Measurements from ENCODE around the gene GPC4. TPM values are rescaled to one million over a fixed set of nuclear protein-coding genes. Genes with fewer than 3 reads are reported as not detected.

Gene GPC4
- polyA plus RNA-seq (ENCODE audit: low read depth in 6 of 6) = 1 to 10 TPM in 3 of 6 donors, under 1 TPM in 2, not detected in 1; 0.25 to 1.3 (median 1.1) TPM

GRCh38 chrX:133415276-133416105, at the start of gene GPC4:
Gene GPC4 (minus strand): TSS chrX:133415489. CDS start chrX:133414965, 524 bp downstream.
- Mint-ChIP-seq H3K27me3 (peaks cover 31 to 39% (median 39%) of the 10 kb centered on the region in 3 donors), H3K4me3 (peak within 1 kb of the TSS; percentile 77 to 87 (median 84)), H3K27ac (peak within 1 kb of the TSS in 3 of 6 donors; percentile 24 to 78 (median 52)), H3K36me3 (peaks cover 0 to 8% of the 10 kb centered on the region in 2 donors), H3K9me3 (peaks cover 0 to 4% (median 0%) of the 10 kb centered on the region in 7 donors), H3K4me1 (peaks cover 3 to 14% (median 13%) of the 10 kb centered on the region in 3 donors)
- ATAC-seq (ENCODE audit: low read depth in 2 of 2) (peak in 1 of 2 donors; percentile 15), DNase-seq (no peak)

GRCh38 chrX:133461231-133461630, 45.9 kb upstream of the GPC4 start:
- H3K27me3 Mint-ChIP-seq = no peaks in the 10 kb centered on the region
- H3K4me3 Mint-ChIP-seq = no peak overlapping the region
- no peak for ATAC-seq (ENCODE audit: low read depth in 2 of 2)
- no peak overlapping the region for H3K27ac Mint-ChIP-seq
- no peaks in the 10 kb centered on the region for H3K36me3 Mint-ChIP-seq
- peaks cover 0 to 3% (median 0%) of the 10 kb centered on the region in 7 donors for H3K9me3 Mint-ChIP-seq
- H3K4me1 Mint-ChIP-seq = no peaks in the 10 kb centered on the region
- DNase-seq = no peak

- DNase-seq = no peak
- H3K4me3 Mint-ChIP-seq = no peak overlapping the region
- no peaks in the 10 kb centered on the region for H3K4me1 Mint-ChIP-seq
- H3K27ac Mint-ChIP-seq = no peak overlapping the region
- H3K27me3 Mint-ChIP-seq = peaks cover 0 to 3% (median 0%) of the 10 kb centered on the region in 3 donors
- peaks cover 0 to 3% (median 0%) of the 10 kb centered on the region in 7 donors for H3K9me3 Mint-ChIP-seq
- ATAC-seq (ENCODE audit: low read depth in 2 of 2) = no peak
- H3K36me3 Mint-ChIP-seq = no peaks in the 10 kb centered on the region
Measured at GRCh38 chrX:133454924-133455323, 39.6 kb upstream of the GPC4 start.

- Mint-ChIP-seq H3K4me3 (no peak overlapping the region), H3K27me3 (peaks cover 0 to 3% (median 0%) of the 10 kb centered on the region in 3 donors), H3K36me3 (no peaks in the 10 kb centered on the region), H3K9me3 (peaks cover 0 to 3% (median 0%) of the 10 kb centered on the region in 7 donors), H3K4me1 (no peaks in the 10 kb centered on the region), H3K27ac (no peak overlapping the region)
- ATAC-seq (ENCODE audit: low read depth in 2 of 2) (no peak), DNase-seq (no peak)
Measured at GRCh38 chrX:133454491-133454914, 39.2 kb upstream of the GPC4 start.

- peaks cover 0 to 7% (median 0%) of the 10 kb centered on the region in 3 donors for H3K27me3 Mint-ChIP-seq
- no peak overlapping the region for H3K27ac Mint-ChIP-seq
- H3K4me3 Mint-ChIP-seq = no peak overlapping the region
- peaks cover 0 to 9% (median 4%) of the 10 kb centered on the region in 3 donors for H3K4me1 Mint-ChIP-seq
- H3K9me3 Mint-ChIP-seq = peaks cover 0 to under 1% (median 0%) of the 10 kb centered on the region in 7 donors
- DNase-seq (no peak), ATAC-seq (ENCODE audit: low read depth in 2 of 2) (no peak)
- no peaks in the 10 kb centered on the region for H3K36me3 Mint-ChIP-seq
Measured at GRCh38 chrX:133448512-133449076, 33.3 kb upstream of the GPC4 start.

GRCh38 chrX:133444952-133445831, 29.9 kb upstream of the GPC4 start:
- no peak for DNase-seq
- Mint-ChIP-seq H3K4me3 (no peak overlapping the region), H3K27me3 (peaks cover 0 to 14% (median 13%) of the 10 kb centered on the region in 3 donors), H3K27ac (peak overlapping the region in 4 of 6 donors; percentile 3 to 79 (median 32)), H3K36me3 (no peaks in the 10 kb centered on the region), H3K4me1 (peaks cover 0 to 9% (median 4%) of the 10 kb centered on the region in 3 donors), H3K9me3 (no peaks in the 10 kb centered on the region)
- ATAC-seq (ENCODE audit: low read depth in 2 of 2) = no peak

- no peak overlapping the region for H3K4me3 Mint-ChIP-seq
- DNase-seq (no peak), ATAC-seq (ENCODE audit: low read depth in 2 of 2) (no peak)
- no peaks in the 10 kb centered on the region for H3K36me3 Mint-ChIP-seq
- H3K27me3 Mint-ChIP-seq = peaks cover 0 to 20% (median 20%) of the 10 kb centered on the region in 3 donors
- peaks cover 0 to 9% (median 4%) of the 10 kb centered on the region in 3 donors for H3K4me1 Mint-ChIP-seq
- no peaks in the 10 kb centered on the region for H3K9me3 Mint-ChIP-seq
- no peak overlapping the region for H3K27ac Mint-ChIP-seq
Measured at GRCh38 chrX:133444196-133444595, 28.9 kb upstream of the GPC4 start.

GRCh38 chrX:133440797-133441163, 25.5 kb upstream of the GPC4 start:
- Mint-ChIP-seq H3K4me1 (peaks cover 0 to 8% (median 4%) of the 10 kb centered on the region in 3 donors), H3K36me3 (no peaks in the 10 kb centered on the region), H3K9me3 (no peaks in the 10 kb centered on the region), H3K27me3 (peaks cover 0 to 20% (median 20%) of the 10 kb centered on the region in 3 donors), H3K27ac (peak overlapping the region in 1 of 6 donors; percentile 32), H3K4me3 (no peak overlapping the region)
- no peak for DNase-seq
- no peak for ATAC-seq (ENCODE audit: low read depth in 2 of 2)

- no peaks in the 10 kb centered on the region for H3K9me3 Mint-ChIP-seq
- ATAC-seq (ENCODE audit: low read depth in 2 of 2) = no peak
- no peaks in the 10 kb centered on the region for H3K36me3 Mint-ChIP-seq
- DNase-seq = no peak
- peak overlapping the region in 1 of 6 donors; percentile 77 for H3K27ac Mint-ChIP-seq
- H3K4me1 Mint-ChIP-seq = peaks cover 0 to 3% (median 0%) of the 10 kb centered on the region in 3 donors
- no peak overlapping the region for H3K4me3 Mint-ChIP-seq
- H3K27me3 Mint-ChIP-seq = peaks cover 0 to 20% (median 15%) of the 10 kb centered on the region in 3 donors
Measured at GRCh38 chrX:133440081-133440796, 24.9 kb upstream of the GPC4 start.

- Mint-ChIP-seq H3K4me3 (no peak overlapping the region), H3K27me3 (peaks cover 0 to 20% (median 13%) of the 10 kb centered on the region in 3 donors), H3K36me3 (no peaks in the 10 kb centered on the region), H3K27ac (no peak overlapping the region), H3K4me1 (no peaks in the 10 kb centered on the region), H3K9me3 (peaks cover 0 to 10% (median 0%) of the 10 kb centered on the region in 7 donors)
- no peak for DNase-seq
- ATAC-seq (ENCODE audit: low read depth in 2 of 2) = no peak
Measured at GRCh38 chrX:133437766-133438165, 22.5 kb upstream of the GPC4 start.

GRCh38 chrX:133437356-133437755, 22.1 kb upstream of the GPC4 start:
- no peak overlapping the region for H3K4me3 Mint-ChIP-seq
- H3K4me1 Mint-ChIP-seq = no peaks in the 10 kb centered on the region
- peaks cover 0 to 20% (median 13%) of the 10 kb centered on the region in 3 donors for H3K27me3 Mint-ChIP-seq
- no peak for ATAC-seq (ENCODE audit: low read depth in 2 of 2)
- H3K27ac Mint-ChIP-seq = no peak overlapping the region
- peaks cover 0 to 10% (median 0%) of the 10 kb centered on the region in 7 donors for H3K9me3 Mint-ChIP-seq
- DNase-seq = no peak
- H3K36me3 Mint-ChIP-seq = no peaks in the 10 kb centered on the region

GRCh38 chrX:133435544-133436124, 20.3 kb upstream of the GPC4 start:
- DNase-seq = no peak
- peaks cover 0 to 10% (median 0%) of the 10 kb centered on the region in 7 donors for H3K9me3 Mint-ChIP-seq
- H3K4me1 Mint-ChIP-seq = no peaks in the 10 kb centered on the region
- H3K4me3 Mint-ChIP-seq = no peak overlapping the region
- no peak overlapping the region for H3K27ac Mint-ChIP-seq
- peaks cover 0 to 12% (median 8%) of the 10 kb centered on the region in 3 donors for H3K27me3 Mint-ChIP-seq
- no peaks in the 10 kb centered on the region for H3K36me3 Mint-ChIP-seq
- no peak for ATAC-seq (ENCODE audit: low read depth in 2 of 2)

Data from naive B cell (primary cell).